Measurements from ENCODE around the gene TPH2. TPM values are rescaled to one million over a fixed set of nuclear protein-coding genes. Genes with fewer than 3 reads are reported as not detected.

The TPH2 gene
- total and polyA plus RNA-seq, 7 donors, result 0.01 TPM; not detected in 6

DNA sequence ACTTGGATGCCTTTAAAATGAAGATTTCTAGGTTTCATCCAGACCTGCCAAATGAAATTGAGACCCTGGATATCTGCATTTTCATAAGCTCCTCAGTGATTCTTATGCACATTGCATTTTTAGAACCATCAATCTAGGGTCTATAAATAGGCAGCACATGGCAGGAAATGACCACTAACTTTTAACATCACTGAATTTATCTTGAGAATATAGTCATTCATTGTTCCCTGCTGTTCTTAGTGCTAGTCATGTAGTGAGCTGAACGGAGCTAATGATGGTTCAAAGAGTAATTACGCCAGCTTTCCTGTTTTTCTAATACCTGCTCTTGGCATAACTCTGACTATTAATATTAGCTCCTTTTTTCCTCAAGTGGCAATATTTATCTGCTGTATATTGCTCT is 91.6 kb downstream of the TPH2 start:
- intact Hi-C loops (cut with DNase I), result no loop called here
- ATAC-seq (no peak), DNase-seq (no peak)
- Histone ChIP-seq H3K36me3 (ENCODE audit: insufficient read depth in 1 of 2, low read depth in 1 of 2) (no peaks in the 10 kb centered on the region), H3K27ac (no peak overlapping the region), H3K27me3 (ENCODE audit: insufficient read depth in 3 of 3, low read length in 2 of 3) (peaks cover 0 to 1% (median 0%) of the 10 kb centered on the region in 3 donors), H3K4me3 (no peak overlapping the region), H3K4me1 (no peaks in the 10 kb centered on the region), H3K9me3 (no peaks in the 10 kb centered on the region)
- WGBS, 3 donors, result 60 to 71% (median 63%) methylated on average over 2 of the region's 2 CpGs
- TF ChIP-seq, protein P1, sequence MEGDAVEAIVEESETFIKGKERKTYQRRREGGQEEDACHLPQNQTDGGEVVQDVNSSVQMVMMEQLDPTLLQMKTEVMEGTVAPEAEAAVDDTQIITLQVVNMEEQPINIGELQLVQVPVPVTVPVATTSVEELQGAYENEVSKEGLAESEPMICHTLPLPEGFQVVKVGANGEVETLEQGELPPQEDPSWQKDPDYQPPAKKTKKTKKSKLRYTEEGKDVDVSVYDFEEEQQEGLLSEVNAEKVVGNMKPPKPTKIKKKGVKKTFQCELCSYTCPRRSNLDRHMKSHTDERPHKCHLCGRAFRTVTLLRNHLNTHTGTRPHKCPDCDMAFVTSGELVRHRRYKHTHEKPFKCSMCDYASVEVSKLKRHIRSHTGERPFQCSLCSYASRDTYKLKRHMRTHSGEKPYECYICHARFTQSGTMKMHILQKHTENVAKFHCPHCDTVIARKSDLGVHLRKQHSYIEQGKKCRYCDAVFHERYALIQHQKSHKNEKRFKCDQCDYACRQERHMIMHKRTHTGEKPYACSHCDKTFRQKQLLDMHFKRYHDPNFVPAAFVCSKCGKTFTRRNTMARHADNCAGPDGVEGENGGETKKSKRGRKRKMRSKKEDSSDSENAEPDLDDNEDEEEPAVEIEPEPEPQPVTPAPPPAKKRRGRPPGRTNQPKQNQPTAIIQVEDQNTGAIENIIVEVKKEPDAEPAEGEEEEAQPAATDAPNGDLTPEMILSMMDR (IDR thresholded peaks at IDR 0.05), result no peak

DNA sequence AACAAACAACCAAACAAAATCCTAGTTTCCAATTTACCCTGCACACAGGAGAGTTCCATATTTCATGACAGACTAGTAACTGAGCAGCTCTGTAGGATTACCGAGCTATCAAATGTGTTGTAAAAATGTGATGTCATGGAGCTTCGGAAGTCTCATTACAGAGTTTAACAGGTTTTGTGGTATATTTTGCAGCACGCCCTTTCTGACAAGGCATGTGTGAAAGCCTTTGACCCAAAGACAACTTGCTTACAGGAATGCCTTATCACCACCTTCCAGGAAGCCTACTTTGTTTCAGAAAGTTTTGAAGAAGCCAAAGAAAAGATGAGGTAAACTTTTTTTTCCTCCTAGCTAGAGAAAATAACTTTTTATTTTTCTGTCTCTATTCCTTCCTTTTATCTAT is 92.4 kb downstream of the TPH2 start:
- H3K4me3 ChIP-seq, result no peak overlapping the region
- WGBS, 3 donors, result 50 to 57% (median 56%) methylated on average over 3 of the region's 3 CpGs
- no peak for DNase-seq
- H3K27me3 ChIP-seq (ENCODE audit: insufficient read depth in 3 of 3, low read length in 2 of 3), result peaks cover 0 to 1% (median 0%) of the 10 kb centered on the region in 3 donors
- H3K27ac ChIP-seq, result no peak overlapping the region
- no peaks in the 10 kb centered on the region for H3K36me3 ChIP-seq (ENCODE audit: insufficient read depth in 1 of 2, low read depth in 1 of 2)
- H3K9me3 ChIP-seq, result no peaks in the 10 kb centered on the region
- ATAC-seq, result no peak
- TF ChIP-seq, protein P1 (IDR thresholded peaks at IDR 0.05), result no peak
- H3K4me1 ChIP-seq, result no peaks in the 10 kb centered on the region
- intact Hi-C loops (cut with DNase I), result no loop called here

DNA sequence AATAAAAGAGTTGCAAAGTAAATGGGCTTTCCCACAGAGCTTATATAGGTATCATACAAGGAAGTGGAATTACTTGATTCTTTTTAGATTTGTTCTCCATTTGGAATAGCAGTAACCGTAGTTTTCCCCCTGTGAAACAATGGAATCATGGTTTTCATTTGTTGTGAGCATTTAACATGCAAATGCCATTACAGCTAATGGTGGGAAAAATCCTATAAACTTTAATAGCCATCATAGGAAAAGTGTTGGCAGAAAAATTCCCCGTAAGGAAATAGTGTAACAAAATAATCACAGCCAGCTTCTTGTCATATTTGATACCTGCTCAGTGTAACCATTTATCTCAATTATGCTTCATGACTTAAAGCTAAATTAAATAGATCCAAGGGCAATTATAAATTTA is 95.3 kb downstream of the TPH2 start:
- H3K4me1 ChIP-seq, result no peaks in the 10 kb centered on the region

DNA sequence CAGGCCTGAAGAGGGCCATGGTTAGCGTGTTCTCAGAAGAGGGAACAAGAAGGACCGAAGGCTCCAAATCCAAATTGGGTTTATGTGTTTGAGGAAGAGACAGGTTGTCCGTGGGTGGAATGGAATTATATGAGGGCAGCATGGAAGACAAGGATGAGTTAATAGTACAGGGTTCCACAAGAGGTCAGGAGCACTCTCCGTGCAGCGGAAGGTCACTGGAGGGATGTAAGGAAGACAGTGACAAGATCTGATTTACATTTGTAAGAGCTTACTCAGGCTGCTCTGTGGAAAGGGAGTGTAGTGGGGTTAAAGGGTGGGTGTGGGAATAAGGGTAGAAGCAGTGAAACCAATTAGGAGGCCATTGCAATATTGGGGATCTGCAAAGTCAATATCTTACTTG is 97.0 kb downstream of the TPH2 start:
- H3K4me1 ChIP-seq, result no peaks in the 10 kb centered on the region
- no peaks in the 10 kb centered on the region for H3K9me3 ChIP-seq
- TF ChIP-seq, protein P1 (IDR thresholded peaks at IDR 0.05), result no peak
- H3K27ac ChIP-seq, result no peak overlapping the region
- peaks cover 0 to 1% (median 0%) of the 10 kb centered on the region in 3 donors for H3K27me3 ChIP-seq (ENCODE audit: insufficient read depth in 3 of 3, low read length in 2 of 3)
- intact Hi-C loops (cut with DNase I), result no loop called here
- WGBS, 3 donors, result 77 to 79% (median 79%) methylated on average over 5 of the region's 5 CpGs
- H3K36me3 ChIP-seq (ENCODE audit: insufficient read depth in 1 of 2, low read depth in 1 of 2), result no peaks in the 10 kb centered on the region
- ATAC-seq (no peak), DNase-seq (no peak)
- H3K4me3 ChIP-seq, result no peak overlapping the region

More for the DNA sequence above, 95.3 kb downstream of the TPH2 start:
- intact Hi-C loops (cut with DNase I), result no loop called here
- Histone ChIP-seq H3K27me3 (ENCODE audit: insufficient read depth in 3 of 3, low read length in 2 of 3) (peaks cover 0 to 1% (median 0%) of the 10 kb centered on the region in 3 donors), H3K9me3 (no peaks in the 10 kb centered on the region), H3K27ac (no peak overlapping the region), H3K4me3 (no peak overlapping the region), H3K36me3 (ENCODE audit: insufficient read depth in 1 of 2, low read depth in 1 of 2) (no peaks in the 10 kb centered on the region)
- TF ChIP-seq, protein P1 (IDR thresholded peaks at IDR 0.05), result no peak
- ATAC-seq (no peak), DNase-seq (no peak)
- 76 to 79% (median 78%) methylated on average over 2 of the region's 2 CpGs for WGBS, 3 donors

DNA sequence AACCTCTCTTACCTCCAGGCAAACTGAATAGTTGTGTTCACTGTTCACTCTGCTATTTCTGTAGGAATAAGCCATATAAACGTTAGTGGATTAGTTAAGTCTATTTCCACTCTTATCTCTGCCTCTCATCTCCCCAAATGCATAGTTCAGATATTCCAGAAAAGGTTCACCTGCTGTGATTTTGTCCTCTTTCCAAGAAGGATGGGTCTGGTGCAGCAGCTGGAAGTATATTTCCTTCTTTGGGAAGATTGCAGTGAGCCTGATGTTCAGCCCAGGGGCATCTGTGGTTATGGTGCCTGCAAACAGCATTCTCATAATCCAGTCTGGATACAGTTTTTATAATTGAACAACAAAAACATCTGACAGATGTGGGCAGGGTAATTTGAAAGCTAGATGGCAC is 97.7 kb downstream of the TPH2 start:
- Histone ChIP-seq H3K27ac (no peak overlapping the region), H3K4me3 (no peak overlapping the region), H3K36me3 (ENCODE audit: insufficient read depth in 1 of 2, low read depth in 1 of 2) (no peaks in the 10 kb centered on the region), H3K27me3 (ENCODE audit: insufficient read depth in 3 of 3, low read length in 2 of 3) (peaks cover 0 to 1% (median 0%) of the 10 kb centered on the region in 3 donors), H3K9me3 (no peaks in the 10 kb centered on the region), H3K4me1 (no peaks in the 10 kb centered on the region)
- DNase-seq, result no peak
- no peak for ATAC-seq
- TF ChIP-seq, protein P1 (IDR thresholded peaks at IDR 0.05), result no peak
- intact Hi-C loops (cut with DNase I), result no loop called here
- WGBS, 3 donors, result 21 to 39% (median 30%) methylated on average over 1 of the region's 1 CpG

Data from psoas muscle (tissue), 8 donors.